C4-2B (cell line): Measurements from ENCODE around the gene DNAJC13.

Experiments used
- ZFX ChIP-seq: fragments of 450-650 bp; IDR thresholded peaks from 2 replicates; pipeline ENCODE4 v1.6.1; 2017
- TF ChIP-seq, protein P1 (sequence below): fragments of 450-650 bp; conservative IDR thresholded peaks from 2 replicates; pipeline ENCODE4 v1.5.1; 2017; ENCODE audit warnings: mild to moderate bottlenecking

DNA sequence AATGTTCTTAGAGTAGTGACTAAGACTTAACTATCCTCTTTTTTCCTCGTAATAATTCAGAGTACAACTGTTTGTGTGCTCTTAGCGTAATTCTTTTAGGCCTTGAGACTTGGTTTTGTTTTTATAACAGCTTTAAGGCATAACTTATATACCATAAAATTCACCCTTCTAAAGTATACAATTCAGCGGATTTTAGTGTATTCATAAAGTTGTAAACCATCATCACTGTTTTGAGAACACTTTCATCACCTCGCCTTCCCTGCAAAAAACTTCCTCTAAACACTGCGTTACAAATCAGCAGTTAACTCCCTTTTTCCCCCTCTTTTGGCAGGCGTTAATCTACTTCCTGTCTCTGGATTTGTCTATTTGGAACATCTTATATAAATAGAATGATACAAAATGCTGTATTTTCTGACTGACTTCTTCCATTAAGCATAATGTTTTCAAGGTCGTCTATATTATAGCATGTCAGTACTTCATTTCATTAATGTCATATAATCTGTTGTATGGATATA, 18.7 kb downstream of the DNAJC13 start:
- TF ChIP-seq, protein P1, sequence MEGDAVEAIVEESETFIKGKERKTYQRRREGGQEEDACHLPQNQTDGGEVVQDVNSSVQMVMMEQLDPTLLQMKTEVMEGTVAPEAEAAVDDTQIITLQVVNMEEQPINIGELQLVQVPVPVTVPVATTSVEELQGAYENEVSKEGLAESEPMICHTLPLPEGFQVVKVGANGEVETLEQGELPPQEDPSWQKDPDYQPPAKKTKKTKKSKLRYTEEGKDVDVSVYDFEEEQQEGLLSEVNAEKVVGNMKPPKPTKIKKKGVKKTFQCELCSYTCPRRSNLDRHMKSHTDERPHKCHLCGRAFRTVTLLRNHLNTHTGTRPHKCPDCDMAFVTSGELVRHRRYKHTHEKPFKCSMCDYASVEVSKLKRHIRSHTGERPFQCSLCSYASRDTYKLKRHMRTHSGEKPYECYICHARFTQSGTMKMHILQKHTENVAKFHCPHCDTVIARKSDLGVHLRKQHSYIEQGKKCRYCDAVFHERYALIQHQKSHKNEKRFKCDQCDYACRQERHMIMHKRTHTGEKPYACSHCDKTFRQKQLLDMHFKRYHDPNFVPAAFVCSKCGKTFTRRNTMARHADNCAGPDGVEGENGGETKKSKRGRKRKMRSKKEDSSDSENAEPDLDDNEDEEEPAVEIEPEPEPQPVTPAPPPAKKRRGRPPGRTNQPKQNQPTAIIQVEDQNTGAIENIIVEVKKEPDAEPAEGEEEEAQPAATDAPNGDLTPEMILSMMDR, result no peak
- TF ChIP-seq ZFX, result no peak
